Small intestine (tissue), 7 donors: ENCODE results near the gene RASA2. TPM values are rescaled to one million over a fixed set of nuclear protein-coding genes. Genes with fewer than 3 reads are reported as not detected.

Experiments
- DNase-seq, 2 donors: peaks; one replicate each; pipeline versions ENCODE4 v3.0.0 to v3.0.0-alpha.2; 2013
- FAIRE-seq: peaks from 2 replicates; lab custom pipeline; 2012; peaks lifted over from hg19 to GRCh38; lab: Jason Lieb, UNC
- H3K27ac ChIP-seq, 3 donors: one replicate each; pipeline ENCODE4 v1.5.1; 2013; ENCODE audit warnings: low read length in 2 of 3, mild to moderate bottlenecking in 2 of 3, control low read depth in 1 of 3, inconsistent platforms in 1 of 3, low read depth in 1 of 3, moderate library complexity in 1 of 3
- H3K27me3 ChIP-seq, 3 donors: one replicate each; pipeline ENCODE4 v1.6.1; 2013; ENCODE audit warnings: low read length in 3 of 3, inconsistent platforms in 1 of 3; ENCODE audit not compliant: control insufficient read depth in 3 of 3, insufficient read depth in 3 of 3
- H3K36me3 ChIP-seq, 3 donors: one replicate each; pipeline ENCODE4 v1.6.1; 2013; ENCODE audit warnings: low read length in 3 of 3, inconsistent platforms in 1 of 3, low read depth in 1 of 3, mild to moderate bottlenecking in 1 of 3, moderate library complexity in 1 of 3; ENCODE audit not compliant: control insufficient read depth in 3 of 3, insufficient read depth in 2 of 3
- H3K4me1 ChIP-seq, 3 donors: one replicate each; pipeline ENCODE4 v1.6.1; 2013; ENCODE audit warnings: low read length in 2 of 3, inconsistent platforms in 1 of 3, low read depth in 1 of 3, mild to moderate bottlenecking in 1 of 3, moderate library complexity in 1 of 3; ENCODE audit not compliant: control insufficient read depth in 3 of 3, insufficient read depth in 2 of 3
- H3K4me3 ChIP-seq, 3 donors: one replicate each; pipeline ENCODE4 v1.5.1; 2013; ENCODE audit warnings: low read length in 3 of 3, control low read depth in 1 of 3, inconsistent platforms in 1 of 3, low read depth in 1 of 3, mild to moderate bottlenecking in 1 of 3, moderate library complexity in 1 of 3
- H3K9me3 ChIP-seq, 2 donors: one replicate each; pipeline ENCODE4 v1.6.1; 2013; ENCODE audit warnings: low read depth in 1 of 2, low read length in 1 of 2; ENCODE audit not compliant: control insufficient read depth in 2 of 2, insufficient read depth in 1 of 2
- WGBS, 3 donors: extraction: QIAGEN DNeasy Blood & Tissue Kit; methylation state at CpG; one replicate each; pipeline ENCODE4 v1.1.7; 2013; 5-methylcytosine and 5-hydroxymethylcytosine counted together
- polyA plus RNA-seq, 4 donors: library from polyadenylated mRNA; stranded (reverse) in 3 of 4; unstranded in 1 of 4; fragments of 200-250 nt in 3 of 4; fragments of 120-200 nt in 1 of 4; gene quantifications; one replicate each; pipeline versions ENCODE4 v1.2.1 to v1.2.3, GENCODE V29; 2013
- donor health status: healthy with polysubstance abuse.
- donor health status: control.
- donor health status: control.
- donor health status: Bipolar disorder and iron deficiency.
- donor health status: healthy.

The RASA2 gene
- polyA plus RNA-seq, 4 donors, result 3.8 to 17.1 (median 4.4) TPM

GRCh38 chr3:141644931-141645330 is 158.1 kb downstream of the RASA2 start:
- no peak overlapping the region for H3K4me3 ChIP-seq
- H3K27me3 ChIP-seq, result no peaks in the 10 kb centered on the region
- DNase-seq, result peak; percentile 63 to 85
- H3K9me3 ChIP-seq, result peaks cover 0 to 8% of the 10 kb centered on the region in 2 donors
- FAIRE-seq, result no peak
- H3K4me1 ChIP-seq, result peaks cover 0 to 11% (median 0%) of the 10 kb centered on the region in 3 donors
- no peaks in the 10 kb centered on the region for H3K36me3 ChIP-seq
- 28 to 36% (median 33%) methylated on average over 5 of the region's 5 CpGs for WGBS, 3 donors
- H3K27ac ChIP-seq, result no peak overlapping the region

- H3K4me3 ChIP-seq, result no peak overlapping the region
- no peak for FAIRE-seq
- 78 to 81% (median 80%) methylated on average over 8 of the region's 8 CpGs for WGBS, 3 donors
Measured at GRCh38 chr3:141646760-141647561, 160.1 kb downstream of the RASA2 start.

GRCh38 chr3:141647562-141647915 is 160.7 kb downstream of the RASA2 start:
- peaks cover 0 to 8% of the 10 kb centered on the region in 2 donors for H3K9me3 ChIP-seq
- H3K4me3 ChIP-seq, result no peak overlapping the region
- WGBS, 3 donors, result 71 to 74% (median 72%) methylated on average over 3 of the region's 3 CpGs
- no peaks in the 10 kb centered on the region for H3K36me3 ChIP-seq
- DNase-seq (no peak), FAIRE-seq (no peak)
- no peak overlapping the region for H3K27ac ChIP-seq
- no peaks in the 10 kb centered on the region for H3K27me3 ChIP-seq
- peaks cover 0 to 11% (median 0%) of the 10 kb centered on the region in 3 donors for H3K4me1 ChIP-seq

More at GRCh38 chr3:141646760-141647561, 160.1 kb downstream of the RASA2 start:
- peak; percentile 57 to 83 for DNase-seq
- Histone ChIP-seq H3K27me3 (no peaks in the 10 kb centered on the region), H3K9me3 (peaks cover 0 to 8% of the 10 kb centered on the region in 2 donors), H3K36me3 (no peaks in the 10 kb centered on the region), H3K4me1 (peaks cover 0 to 11% (median 0%) of the 10 kb centered on the region in 3 donors), H3K27ac (no peak overlapping the region)

GRCh38 chr3:141648055-141648910 is 161.5 kb downstream of the RASA2 start:
- Histone ChIP-seq H3K27me3 (no peaks in the 10 kb centered on the region), H3K4me3 (no peak overlapping the region), H3K36me3 (no peaks in the 10 kb centered on the region), H3K9me3 (peaks cover 0 to 8% of the 10 kb centered on the region in 2 donors), H3K4me1 (peaks cover 0 to 11% (median 0%) of the 10 kb centered on the region in 3 donors), H3K27ac (no peak overlapping the region)
- WGBS, 3 donors, result 56 to 75% (median 61%) methylated on average over 9 of the region's 9 CpGs
- DNase-seq, result peak in 1 of 2 donors; percentile 39
- no peak for FAIRE-seq

GRCh38 chr3:141649871-141650270 is 163.0 kb downstream of the RASA2 start:
- no peaks in the 10 kb centered on the region for H3K36me3 ChIP-seq
- H3K27ac ChIP-seq, result no peak overlapping the region
- DNase-seq (no peak), FAIRE-seq (no peak)
- peaks cover 0 to 11% (median 0%) of the 10 kb centered on the region in 3 donors for H3K4me1 ChIP-seq
- H3K9me3 ChIP-seq, result peaks cover 0 to 8% of the 10 kb centered on the region in 2 donors
- no peaks in the 10 kb centered on the region for H3K27me3 ChIP-seq
- 59 to 75% (median 64%) methylated on average over 3 of the region's 3 CpGs for WGBS, 3 donors
- H3K4me3 ChIP-seq, result no peak overlapping the region

GRCh38 chr3:141650783-141651182 is 164.0 kb downstream of the RASA2 start:
- no peaks in the 10 kb centered on the region for H3K27me3 ChIP-seq
- no peak overlapping the region for H3K4me3 ChIP-seq
- no peak overlapping the region for H3K27ac ChIP-seq
- DNase-seq, result peak in 1 of 2 donors; percentile 18
- no peak for FAIRE-seq
- WGBS, 3 donors, result 92 to 94% (median 92%) methylated on average over 2 of the region's 2 CpGs
- H3K36me3 ChIP-seq, result no peaks in the 10 kb centered on the region
- peaks cover 0 to 8% of the 10 kb centered on the region in 2 donors for H3K9me3 ChIP-seq
- H3K4me1 ChIP-seq, result peaks cover 0 to 11% (median 0%) of the 10 kb centered on the region in 3 donors

- Histone ChIP-seq H3K4me1 (peaks cover 0 to 11% (median 0%) of the 10 kb centered on the region in 3 donors), H3K36me3 (no peaks in the 10 kb centered on the region), H3K9me3 (peaks cover 0 to 8% of the 10 kb centered on the region in 2 donors), H3K27me3 (no peaks in the 10 kb centered on the region), H3K4me3 (no peak overlapping the region), H3K27ac (no peak overlapping the region)
- FAIRE-seq (no peak), DNase-seq (no peak)
- 47 to 79% (median 57%) methylated on average over 2 of the region's 2 CpGs for WGBS, 3 donors
Measured at GRCh38 chr3:141651409-141651808, 164.6 kb downstream of the RASA2 start.

GRCh38 chr3:141652349-141652748 is 165.5 kb downstream of the RASA2 start:
- DNase-seq, result no peak
- H3K4me1 ChIP-seq, result peaks cover 0 to 4% (median 0%) of the 10 kb centered on the region in 3 donors
- WGBS, 3 donors, result 93 to 94% (median 94%) methylated on average over 5 of the region's 5 CpGs

More at GRCh38 chr3:141652349-141652748, 165.5 kb downstream of the RASA2 start:
- Histone ChIP-seq H3K9me3 (peaks cover 0 to 11% of the 10 kb centered on the region in 2 donors), H3K27me3 (peaks cover 0 to 3% (median 0%) of the 10 kb centered on the region in 3 donors), H3K27ac (no peak overlapping the region), H3K4me3 (no peak overlapping the region), H3K36me3 (no peaks in the 10 kb centered on the region)
- FAIRE-seq, result no peak
